Stimulated activated CD4-positive, alpha-beta T cell treated with anti-CD3 and anti-CD28 coated beads, Interleukin-2, amount 100 ng/mL, for 24 hours (primary cell): ENCODE measurements around the gene COL19A1.
A peak's percentile ranks its signal among the peaks of the same experiment; 100 is the strongest.
"Not testable (repeated sequence)": the region's sequence is repeated elsewhere in the genome, so short reads cannot be mapped to it uniquely, and the experiment has no call there.

ENCODE experiments used
- DNase-seq, 2 donors: peaks; one replicate each; pipeline ENCODE4 v3.0.0-alpha.2; 2020

COL19A1 gene

DNA sequence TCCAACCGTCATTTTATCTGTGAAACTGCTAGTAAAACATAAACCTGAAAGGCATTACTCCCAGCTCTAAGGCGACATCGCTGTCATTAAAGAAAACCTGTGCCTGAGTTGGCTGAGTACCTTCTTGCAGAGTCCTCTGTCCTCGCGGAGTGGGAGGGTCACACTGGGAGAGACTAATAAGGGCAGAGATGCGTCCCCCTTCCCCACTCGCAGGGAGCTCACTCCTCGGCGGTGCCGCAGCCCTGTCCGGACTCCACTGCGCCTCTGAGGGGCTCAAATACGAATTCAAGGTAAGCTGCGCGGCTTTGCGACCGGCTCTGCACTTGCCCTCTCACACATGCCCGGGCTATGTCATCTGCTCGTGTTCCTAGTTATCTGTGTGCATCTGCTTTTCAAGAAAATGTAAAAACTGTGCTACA, at the start of gene COL19A1:
TSS of gene COL19A1 (plus strand) at position 206 of the 419 bp plus-strand sequence. CDS start 13,012 bp downstream, outside the sequence.
- DNase-seq: peak; percentile 24 to 32

DNA sequence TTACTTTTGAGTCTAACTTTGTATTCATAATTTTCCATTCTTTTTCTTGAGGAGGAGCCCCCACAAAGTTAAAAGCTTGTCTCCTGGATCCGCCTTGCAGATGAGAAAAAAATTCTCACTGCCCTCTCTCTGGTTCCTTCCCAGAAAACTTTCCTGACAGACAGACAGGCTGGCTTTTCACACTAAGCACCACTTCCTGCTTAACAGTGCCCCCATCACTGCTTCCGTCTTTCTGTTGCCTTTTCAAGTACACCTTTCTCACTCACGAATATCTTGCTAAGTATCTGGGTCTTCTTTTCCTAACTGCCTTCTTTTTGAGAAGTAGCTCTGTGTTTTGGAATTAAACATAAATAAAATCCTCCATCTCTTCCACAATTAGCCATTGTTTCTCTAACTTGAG, 49.8 kb upstream of the COL19A1 start:
- DNase-seq: no peak

DNA sequence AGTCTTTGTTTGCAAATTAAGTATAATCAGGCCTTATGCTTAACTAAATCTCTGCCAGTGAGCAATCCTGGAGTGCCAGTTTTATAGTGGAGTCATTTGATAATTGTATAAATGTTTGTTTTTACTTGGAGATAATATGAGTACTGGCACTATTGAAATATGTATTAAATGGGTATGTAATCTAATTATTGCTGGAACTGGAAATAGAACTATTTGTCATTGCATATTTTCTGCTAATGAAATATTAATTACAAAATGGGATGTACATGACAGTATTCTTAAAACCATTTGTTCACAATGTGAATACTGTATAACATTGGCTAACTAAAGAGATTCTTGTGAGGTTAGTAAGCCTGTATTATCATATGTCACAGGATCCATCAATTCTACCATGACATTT, 49.0 kb upstream of the COL19A1 start:
- DNase-seq: no peak

DNA sequence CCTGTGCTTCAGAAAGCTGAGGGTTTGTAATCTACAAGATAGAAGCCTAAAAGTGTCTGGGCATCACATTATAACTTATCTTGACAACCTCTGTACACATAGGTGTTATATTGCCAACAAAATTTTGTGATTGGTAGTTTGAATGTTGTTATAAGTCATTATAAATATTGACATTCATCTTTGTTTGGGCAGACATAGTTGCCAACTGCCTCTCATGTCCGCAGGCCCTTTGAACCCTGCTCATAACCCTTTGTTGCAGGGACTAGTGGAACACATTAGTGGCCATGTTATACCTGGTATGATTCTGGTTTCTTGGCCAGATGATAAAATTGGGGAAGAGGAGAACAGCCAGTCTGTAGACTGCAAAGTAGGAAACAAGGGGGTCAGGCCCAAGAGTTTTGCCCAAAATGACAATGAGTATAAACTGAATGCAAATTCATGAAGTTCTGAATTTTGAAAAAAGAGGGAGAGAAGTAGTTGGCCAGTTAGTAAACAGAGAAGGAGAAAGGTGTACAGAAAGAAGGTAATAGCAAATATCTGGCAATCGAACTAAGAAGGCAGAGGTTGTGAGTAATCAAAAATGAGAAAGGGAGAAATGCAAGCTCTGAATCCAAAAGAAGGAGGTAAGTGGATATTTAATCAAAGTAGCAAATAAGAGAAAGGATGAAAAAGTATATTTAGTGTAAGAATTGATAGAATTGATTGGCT, 48.0 kb upstream of the COL19A1 start:
- no peak for DNase-seq

DNA sequence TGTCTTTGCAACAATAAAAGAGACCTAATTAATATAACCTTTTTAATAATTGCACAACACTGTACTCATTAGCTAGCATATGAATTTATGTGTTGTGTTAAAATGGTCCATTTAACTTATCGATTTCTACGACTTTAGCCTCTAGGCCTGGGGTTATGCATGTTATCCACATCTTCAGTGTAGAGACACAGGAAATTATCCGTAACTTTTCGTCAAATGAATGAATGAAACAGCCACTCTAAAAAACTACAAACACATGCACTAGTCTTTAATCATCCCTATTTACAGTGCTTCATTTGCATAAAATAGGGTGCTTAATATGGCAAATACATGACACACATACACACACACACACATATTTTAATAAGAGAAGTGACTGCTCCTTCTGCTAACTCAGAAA, 47.2 kb upstream of the COL19A1 start:
- DNase-seq: no peak

DNA sequence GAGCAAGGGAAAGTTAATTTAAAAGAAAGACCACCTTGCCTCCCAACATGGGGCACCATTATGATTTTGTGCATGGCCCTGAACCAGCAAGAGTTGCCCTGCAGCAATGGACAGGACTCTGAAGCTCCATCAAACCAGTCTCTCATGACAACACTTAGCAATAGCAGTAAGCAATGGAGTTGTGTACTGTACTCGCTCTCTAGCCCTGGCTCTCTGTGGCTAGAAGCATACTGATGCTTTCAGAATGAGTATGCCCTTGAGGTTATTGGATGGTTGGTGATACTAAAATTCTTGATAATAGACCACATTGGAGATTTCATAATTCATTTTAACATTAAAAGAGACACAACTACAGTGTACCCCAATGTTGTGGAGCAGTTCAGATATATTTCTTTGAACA, 46.3 kb upstream of the COL19A1 start:
- DNase-seq: no peak

DNA sequence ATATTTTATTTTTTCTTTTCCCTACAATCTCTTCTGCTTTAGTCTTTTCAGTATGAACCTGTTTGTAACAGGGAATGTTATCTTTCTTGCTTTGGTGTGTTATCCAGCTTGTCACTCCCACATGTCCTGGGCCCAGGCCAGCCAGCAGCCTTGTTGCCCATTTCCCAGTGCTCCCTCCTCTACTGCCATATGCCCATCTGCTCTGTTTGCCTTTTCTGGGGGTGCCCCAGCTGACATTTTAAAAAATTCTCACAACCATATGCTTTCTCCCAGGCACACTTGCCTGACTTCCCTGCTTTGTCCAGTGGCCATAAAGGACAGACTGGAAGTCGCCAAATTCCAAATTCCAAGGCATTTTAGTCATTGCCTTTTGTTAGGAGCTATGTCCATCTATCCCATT, 45.9 kb upstream of the COL19A1 start:
- no peak for DNase-seq

DNA sequence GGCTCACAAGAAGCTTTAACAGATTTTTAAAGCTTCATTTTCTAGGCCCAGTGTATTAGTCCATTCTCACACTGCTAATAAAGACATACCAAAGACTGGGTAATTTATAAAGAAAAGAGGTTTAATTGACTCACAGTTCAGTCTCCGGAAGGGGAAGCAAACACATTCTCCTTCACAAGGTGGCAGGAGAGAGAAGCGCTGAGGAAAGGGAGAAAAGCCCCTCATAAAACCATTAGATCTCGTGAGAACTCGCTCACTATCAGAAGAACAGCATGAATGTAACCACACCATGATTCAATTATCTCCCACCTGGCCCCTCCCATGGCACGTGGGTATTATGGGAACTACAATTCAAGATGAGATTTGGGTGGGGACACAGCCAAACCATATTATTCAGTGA, 42.0 kb upstream of the COL19A1 start:
- DNase-seq: not testable (repeated sequence)

DNA sequence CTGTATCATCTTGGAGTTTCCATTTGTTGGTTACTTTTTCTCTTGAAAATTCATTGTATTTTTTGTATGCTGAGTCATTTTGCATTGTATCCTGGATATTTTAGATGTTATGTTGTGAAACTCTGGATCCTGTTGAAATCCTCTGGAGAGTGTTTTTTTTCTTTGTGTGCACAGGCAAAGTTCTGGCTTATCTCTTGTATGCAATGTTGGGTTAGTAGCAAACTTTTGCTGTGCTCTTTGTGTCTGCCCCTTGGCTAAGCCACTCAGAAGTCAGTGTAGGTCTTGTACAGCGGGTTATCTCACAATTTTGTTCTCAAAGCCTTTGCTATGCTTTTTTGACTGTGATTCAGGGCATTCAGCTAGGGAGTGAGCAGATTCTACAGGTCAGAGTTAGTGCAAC, 40.5 kb upstream of the COL19A1 start:
- no peak for DNase-seq

DNA sequence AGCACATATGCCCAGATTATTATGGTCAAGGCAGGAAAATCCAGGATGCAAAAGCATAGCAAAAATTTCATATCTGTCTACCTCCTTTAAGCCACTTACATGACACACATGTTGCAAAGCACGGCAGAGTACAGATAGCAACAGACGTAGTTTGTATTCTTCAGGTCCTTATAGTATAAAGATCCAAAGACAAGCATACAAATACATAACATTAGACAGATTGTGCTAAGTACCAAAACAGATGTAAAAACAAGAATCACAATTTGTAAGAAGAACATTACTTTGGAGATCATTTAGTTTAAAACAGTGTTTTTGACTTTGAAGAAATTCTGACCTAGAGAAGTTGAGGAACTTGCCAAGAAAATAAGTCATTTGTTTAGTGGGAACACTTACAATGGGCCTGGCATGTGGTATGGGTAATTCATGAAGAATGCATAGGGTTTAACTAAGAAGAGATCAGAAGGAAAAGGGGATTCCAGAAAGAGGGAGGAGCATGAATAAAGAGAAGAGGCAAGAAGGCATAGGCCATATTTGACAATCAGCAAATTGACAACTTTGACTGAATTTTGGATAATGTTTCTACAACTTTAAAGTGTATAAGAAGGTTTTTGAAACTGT, 39.0 kb upstream of the COL19A1 start:
- no peak for DNase-seq

DNA sequence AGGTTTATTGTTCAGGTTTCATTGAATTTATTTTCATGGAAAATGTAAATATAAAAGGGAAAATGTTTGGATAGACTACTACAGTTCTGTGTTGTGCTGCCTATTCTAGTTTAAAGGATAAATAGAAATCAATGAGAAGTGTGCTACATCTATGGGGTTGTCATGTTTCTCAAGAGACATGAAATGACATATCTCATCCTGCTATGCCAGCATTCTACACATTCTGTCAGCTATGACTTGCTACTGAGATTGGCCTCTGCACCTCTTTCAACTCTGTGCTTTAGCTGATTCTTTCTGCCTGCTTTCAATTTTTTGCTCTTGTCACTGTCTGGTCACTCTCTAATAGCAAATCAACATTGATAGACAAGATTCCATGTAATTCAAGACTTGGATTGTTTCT, 33.8 kb upstream of the COL19A1 start:
- DNase-seq: no peak

DNA sequence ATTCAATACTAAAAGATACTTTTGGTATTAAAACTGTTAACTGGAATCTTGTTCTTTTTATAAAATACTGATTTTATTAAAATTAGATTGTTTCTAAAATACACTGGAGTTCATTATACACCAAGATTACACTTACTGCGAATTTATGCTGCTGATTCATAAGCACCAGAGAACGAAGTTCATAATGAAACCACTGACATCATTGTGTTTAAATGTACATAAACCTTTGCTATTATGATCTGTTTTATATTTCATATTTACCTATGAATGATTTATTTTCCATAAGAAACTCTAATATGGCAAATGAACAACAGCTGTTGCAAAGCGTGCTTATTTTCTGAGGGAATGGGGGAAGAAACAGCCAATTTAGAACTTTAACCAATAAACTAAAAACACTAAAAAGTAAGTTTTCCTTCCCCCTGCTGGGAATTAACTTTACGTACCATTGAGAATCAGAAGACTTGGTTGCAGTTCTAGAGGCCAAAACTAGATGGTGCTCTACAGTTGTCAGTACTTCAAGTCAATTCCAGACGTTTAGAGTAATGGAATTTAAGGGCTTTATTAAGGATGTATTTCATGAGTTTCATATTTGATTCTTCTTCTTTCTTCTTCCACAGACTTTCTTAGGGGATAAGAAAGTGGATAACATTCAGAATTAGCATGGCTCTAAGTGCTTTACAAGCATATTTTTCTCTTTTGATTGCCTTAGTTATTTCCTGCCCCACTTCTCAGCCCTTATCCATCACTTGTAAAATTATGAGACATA, 30.8 kb upstream of the COL19A1 start:
- no peak for DNase-seq

DNA sequence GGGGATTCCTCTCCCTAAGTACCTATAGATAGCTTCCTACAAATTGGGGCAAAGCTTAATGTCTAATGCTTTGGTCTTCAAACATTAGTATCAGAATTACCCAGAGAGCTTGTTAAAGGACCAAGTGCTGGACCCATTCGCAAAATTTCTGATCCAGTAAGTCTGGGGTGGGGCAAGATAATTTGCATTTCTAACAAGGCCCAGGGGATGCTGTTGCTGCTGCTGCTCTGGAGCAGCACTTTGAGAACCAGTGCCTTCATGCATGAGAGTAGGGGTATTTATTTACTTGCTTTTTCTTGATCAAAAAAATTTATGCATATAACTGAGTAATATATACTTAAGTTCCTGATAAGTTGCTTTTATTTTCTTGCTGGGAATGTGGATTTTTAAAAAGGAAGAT, 24.5 kb upstream of the COL19A1 start:
- DNase-seq: no peak

DNA sequence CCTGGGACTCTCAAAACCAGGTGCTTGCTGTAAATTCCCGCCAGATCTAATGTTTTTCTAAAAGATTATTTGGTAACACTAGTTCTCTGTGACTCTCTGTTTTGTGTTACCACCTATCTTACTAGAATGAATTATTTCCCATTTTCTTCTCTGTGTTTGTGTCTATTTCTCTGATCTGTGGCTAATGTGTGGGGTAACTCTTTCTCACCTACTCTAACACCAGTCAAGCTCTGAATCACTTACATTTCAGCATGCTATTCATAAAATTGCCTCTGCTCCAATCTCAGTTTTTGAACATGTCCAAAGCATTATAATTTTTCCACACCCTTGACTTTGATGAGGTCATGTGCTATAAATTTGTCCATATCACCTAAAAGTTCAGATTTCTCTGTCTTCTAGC, 23.2 kb upstream of the COL19A1 start:
- no peak for DNase-seq

DNA sequence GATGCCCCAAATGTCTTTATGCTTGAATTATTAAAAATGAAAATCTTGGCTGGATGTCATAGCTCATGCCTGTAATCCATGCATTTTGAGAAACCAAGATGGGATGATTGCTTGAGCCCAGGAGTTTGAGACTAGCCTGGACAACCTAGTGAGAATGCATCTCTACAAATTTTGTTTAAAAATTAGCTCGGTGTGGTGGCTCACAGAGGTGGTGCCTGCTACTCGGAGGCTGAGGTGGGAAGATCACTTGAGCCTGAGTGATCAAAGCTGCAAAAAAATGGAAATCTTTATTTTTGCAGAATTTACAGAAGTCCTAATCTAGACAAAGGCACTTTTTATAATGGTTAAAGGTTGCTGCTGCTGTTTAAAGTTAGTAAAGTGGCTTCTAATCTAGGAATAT, 20.0 kb upstream of the COL19A1 start:
- DNase-seq: no peak

DNA sequence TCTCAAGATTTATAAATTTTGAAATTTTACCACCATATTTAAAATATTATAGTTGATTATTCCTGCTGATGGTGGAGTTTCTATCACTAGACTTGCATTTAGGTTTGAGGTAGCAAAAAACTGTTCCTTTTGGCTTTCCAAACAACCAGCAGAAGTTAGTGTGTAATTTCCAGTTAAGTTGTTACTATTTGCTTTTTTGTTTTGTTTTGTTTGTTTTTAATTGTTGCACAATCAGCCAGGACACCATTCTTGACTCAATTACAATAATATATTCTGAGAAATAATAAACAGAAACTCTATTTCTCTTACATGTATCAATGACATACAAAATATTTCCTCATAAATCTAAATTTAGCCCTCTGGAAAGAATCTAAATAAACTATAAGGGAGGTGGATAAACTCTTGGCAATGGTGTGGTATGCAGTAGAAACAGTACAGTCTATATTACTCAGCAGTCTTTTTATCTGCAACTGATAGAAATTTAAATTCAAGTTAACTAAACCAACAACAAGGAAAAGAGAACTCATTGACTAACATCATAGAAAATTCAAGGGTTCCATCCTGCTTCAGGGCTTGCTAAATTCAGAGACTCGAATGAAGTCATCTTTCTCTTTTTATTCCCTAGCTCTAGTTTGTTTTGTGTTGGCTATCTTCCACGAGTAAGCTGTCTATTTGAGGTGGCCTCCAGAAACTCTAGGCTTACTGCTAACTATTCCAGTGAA, 19.4 kb upstream of the COL19A1 start:
- DNase-seq: no peak

DNA sequence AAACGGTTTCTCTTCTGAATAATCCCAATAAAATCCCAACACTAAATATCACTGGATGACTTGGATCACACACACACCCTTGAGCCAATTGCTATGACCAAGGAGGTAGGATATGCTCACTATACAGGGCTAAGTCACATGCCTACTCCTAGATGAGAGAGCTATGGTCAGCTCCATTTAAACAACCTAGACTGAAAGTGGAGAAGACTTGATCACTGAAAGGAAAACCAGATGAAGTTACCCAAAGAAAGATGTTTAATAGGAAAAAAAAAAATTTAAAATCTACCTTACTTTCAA, 18.9 kb upstream of the COL19A1 start:
- DNase-seq: no peak

DNA sequence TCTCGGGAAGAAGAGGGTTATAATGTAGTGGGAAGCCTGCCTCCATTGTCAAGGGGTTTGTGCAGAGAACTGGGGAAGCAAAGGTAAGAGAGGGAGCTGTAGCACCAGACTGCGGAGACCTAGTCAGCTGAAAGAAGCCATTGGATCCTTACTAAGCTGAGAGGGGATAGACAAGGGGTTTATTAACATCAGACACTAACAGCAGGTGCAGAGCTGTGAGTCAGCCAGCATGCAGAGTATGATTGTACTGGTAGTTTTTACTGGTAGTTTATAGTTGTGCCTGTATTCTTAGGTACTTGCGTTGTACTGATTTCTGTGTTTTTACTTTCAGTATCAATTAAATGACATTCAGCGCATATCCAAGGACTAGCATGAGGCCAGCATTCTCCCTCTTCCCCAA, 17.8 kb upstream of the COL19A1 start:
- DNase-seq: no peak

DNA sequence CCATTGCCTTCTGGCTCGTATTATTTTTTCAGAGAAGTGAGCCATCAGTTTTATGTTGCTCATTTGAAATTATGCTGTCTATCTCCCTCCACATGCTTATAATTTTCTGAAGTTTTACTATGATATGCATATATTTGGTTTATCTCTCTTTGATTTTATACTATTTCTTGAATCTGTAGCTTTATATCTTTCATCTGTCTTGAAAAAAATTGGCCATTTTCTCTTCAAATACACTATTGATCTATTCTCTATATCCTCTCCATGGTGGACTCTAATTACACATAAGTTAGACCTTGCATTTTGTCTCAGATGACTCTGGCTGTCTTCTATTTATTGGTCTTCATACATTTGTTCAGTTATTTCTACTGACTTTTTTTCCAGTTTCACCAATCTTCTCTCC, 13.7 kb upstream of the COL19A1 start:
- no peak for DNase-seq

DNA sequence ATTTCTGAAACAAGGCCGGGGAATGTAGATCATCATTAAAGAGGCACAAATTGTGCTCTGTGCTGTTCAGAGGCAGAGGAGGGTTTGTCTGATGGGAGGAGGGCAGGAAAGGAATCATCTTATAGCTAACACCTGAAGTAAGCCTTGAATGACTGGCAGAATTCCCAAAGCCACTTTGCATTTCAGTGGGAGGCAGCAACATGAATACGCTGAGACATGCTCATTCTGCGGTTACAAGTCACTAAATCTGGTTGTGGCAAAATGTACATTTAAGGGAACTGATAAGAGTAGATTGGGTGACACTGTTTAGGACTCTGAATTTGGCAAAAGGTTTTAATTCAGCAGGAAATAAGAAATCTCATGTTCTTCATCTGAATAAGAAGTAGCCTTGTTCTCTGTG, 4.4 kb upstream of the COL19A1 start:
- DNase-seq: no peak

DNA sequence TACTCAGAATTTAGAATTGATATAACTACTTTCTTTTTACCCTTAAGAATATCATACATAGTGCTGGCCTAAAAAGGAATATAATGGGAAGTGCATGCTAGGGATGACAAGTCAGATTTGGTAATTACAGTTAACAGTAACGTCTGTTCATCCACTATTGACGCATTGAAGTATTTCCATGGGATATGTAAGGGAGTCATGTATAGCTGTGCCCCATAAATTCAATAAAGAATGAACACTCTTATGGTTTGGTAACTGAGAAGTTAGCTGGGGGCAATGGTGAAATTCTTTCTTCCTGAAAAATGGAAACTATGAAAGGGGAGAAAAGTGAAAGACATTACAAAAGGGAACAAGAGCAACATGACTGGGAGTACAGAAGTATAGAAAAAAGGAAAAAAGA, 2.6 kb upstream of the COL19A1 start:
- no peak for DNase-seq

DNA sequence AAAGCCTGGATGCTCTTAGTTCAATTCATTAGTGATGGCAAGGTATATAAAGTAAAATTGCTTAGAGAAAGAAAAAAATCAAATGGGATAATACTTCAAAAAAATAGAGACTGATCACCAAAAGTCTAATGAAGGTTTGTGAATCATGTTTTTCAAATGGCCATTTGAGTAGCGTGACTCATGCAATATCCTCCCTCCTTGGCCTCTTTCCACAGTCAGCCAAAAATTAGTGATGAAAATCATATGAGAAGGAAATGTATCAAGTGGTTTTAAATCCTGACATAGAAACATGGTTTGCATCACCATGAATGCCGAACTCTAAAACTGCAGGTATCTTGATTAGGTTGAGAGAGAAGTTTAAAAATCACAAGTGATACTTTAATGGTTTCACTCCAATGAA, 1.2 kb upstream of the COL19A1 start:
- no peak for DNase-seq

DNA sequence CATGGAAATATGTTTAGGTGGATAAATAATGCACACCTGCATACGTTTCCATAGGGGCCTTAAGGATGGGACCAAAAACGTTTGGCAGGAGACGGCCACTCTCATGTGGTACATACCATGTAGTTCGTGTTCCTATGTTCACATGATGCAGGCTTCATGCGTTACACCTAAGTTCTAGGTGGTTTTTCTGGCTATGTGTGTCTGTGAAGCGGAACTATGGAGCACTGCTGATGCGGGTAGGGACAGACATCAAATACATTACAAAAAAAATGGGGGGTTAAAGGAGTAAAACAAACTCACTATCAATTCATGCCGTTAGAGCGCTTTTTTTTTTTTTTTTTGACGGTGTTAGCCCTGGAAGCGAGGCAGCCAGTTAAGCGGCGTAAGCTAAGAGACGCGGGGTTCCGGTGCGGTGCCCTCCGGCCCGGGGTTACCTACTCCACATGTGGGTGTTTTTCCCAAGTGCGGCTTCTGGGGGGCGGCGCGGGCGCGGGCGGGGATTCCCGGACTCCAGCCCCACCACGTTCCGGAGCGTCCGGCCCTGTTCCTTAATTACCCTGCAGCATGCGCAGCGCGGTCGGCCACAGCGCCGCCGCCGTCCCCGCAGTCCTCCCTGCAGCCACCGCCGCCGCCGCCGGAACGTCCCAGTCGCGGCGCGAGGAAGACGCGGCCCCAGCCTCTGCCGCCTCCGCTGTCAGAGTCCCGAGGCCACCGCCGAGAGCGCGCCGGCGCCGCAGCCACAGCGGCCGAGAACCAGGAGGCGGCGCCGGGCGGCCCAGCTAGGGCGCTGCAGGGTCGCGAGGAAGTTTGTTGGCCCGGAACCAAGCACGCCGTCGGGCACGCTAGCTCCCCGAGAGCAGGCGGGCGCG, 648 bp downstream of the COL19A1 start:
- peak; percentile 58 to 73 for DNase-seq
